Neural cell (in vitro differentiated cells): ENCODE measurements around the gene PGRMC2. TPM values are rescaled to one million over a fixed set of nuclear protein-coding genes. Genes with fewer than 3 reads are reported as not detected.

Experiments
- H2AFZ ChIP-seq: fragments of 200-600, 300-800 bp; sonication (generic), shearing (Covaris generic); 2 replicates; pipeline ENCODE4 v1.6.0; 2014; ENCODE audit warnings: low read depth, mild to moderate bottlenecking, antibody characterized with exemption, low read length, moderate library complexity
- H3F3A ChIP-seq: fragments of 200-600 bp; shearing (Covaris generic); 2 replicates; pipeline ENCODE4 v1.6.1; 2016; ENCODE audit warnings: mild to moderate bottlenecking, moderate library complexity, mixed read lengths, antibody characterized with exemption, low read length; ENCODE audit not compliant: insufficient read depth, poor library complexity, severe bottlenecking
- H3K27ac ChIP-seq: fragments of 200-600, 300-800 bp; sonication (generic), shearing (Covaris generic); 2 replicates; pipeline ENCODE4 v1.5.1; 2014; ENCODE audit warnings: mild to moderate bottlenecking, low read length, moderate library complexity
- H3K27me3 ChIP-seq: fragments of 300-800, 200-600 bp; sonication (generic), shearing (Covaris generic); 2 replicates; pipeline ENCODE4 v1.6.0; 2014; ENCODE audit warnings: mild to moderate bottlenecking, low read depth, low read length, moderate library complexity; ENCODE audit not compliant: insufficient read depth
- H3K36me3 ChIP-seq: fragments of 300-800, 200-600 bp; sonication (generic), shearing (Covaris generic); 2 replicates; pipeline ENCODE4 v1.5.1; 2014; ENCODE audit warnings: mild to moderate bottlenecking, antibody characterized with exemption, low read length, moderate library complexity; ENCODE audit not compliant: insufficient read depth
- H3K4me2 ChIP-seq: fragments of 300-800, 200-600 bp; sonication (generic), shearing (Covaris generic); 2 replicates; pipeline ENCODE4 v1.6.0; 2014; ENCODE audit warnings: mild to moderate bottlenecking, low read length
- H3K4me3 ChIP-seq: fragments of 300-800, 200-600 bp; sonication (generic), shearing (Covaris generic); 2 replicates; pipeline ENCODE4 v1.5.1; 2014; ENCODE audit warnings: mild to moderate bottlenecking, low read length, moderate library complexity
- H3K79me2 ChIP-seq: fragments of 200-600 bp; shearing (Covaris generic); replicated peaks from 2 replicates; pipeline ENCODE4 v1.6.0; 2014; ENCODE audit warnings: mild to moderate bottlenecking, low read length, moderate library complexity; ENCODE audit not compliant: insufficient read depth
- H3K9ac ChIP-seq: fragments of 300-800, 200-600 bp; sonication (generic), shearing (Covaris generic); 2 replicates; pipeline ENCODE4 v1.6.1; 2016; ENCODE audit warnings: mild to moderate bottlenecking, low read length, mixed read lengths
- H3K9me2 ChIP-seq: fragments of 200-600 bp; shearing (Covaris generic); 2 replicates; pipeline ENCODE4 v1.6.1; 2016; ENCODE audit warnings: mild to moderate bottlenecking, low read length, mixed read lengths; ENCODE audit not compliant: insufficient read depth
- H3K9me3 ChIP-seq: fragments of 200-600, 300-800 bp; sonication (generic), shearing (Covaris generic); 2 replicates; pipeline ENCODE4 v1.6.1; 2016; ENCODE audit warnings: mild to moderate bottlenecking, mixed run types, low read length, moderate library complexity, mixed read lengths
- H4K20me1 ChIP-seq: fragments of 200-600 bp; shearing (Covaris generic); 2 replicates; pipeline ENCODE4 v1.6.1; 2016; ENCODE audit warnings: mild to moderate bottlenecking, mixed run types; ENCODE audit not compliant: insufficient read depth
- CTCF ChIP-seq: fragments of 450-650 bp; IDR thresholded peaks from 2 replicates; pipeline ENCODE4 v1.5.1; 2014; ENCODE audit warnings: antibody characterized with exemption, mild to moderate bottlenecking, moderate library complexity; ENCODE audit not compliant: poor library complexity, severe bottlenecking
- EP300 ChIP-seq: fragments of 450-650 bp; conservative IDR thresholded peaks from 2 replicates; pipeline ENCODE4 v1.6.1; 2014; ENCODE audit warnings: antibody characterized with exemption, mild to moderate bottlenecking, moderate library complexity; ENCODE audit not compliant: poor library complexity, severe bottlenecking
- EZH2 ChIP-seq: fragments of 200-600, 300-800 bp; shearing (Covaris generic), sonication (generic); IDR thresholded peaks from 2 replicates; pipeline ENCODE4 v1.6.1; 2014; ENCODE audit warnings: antibody characterized with exemption, low read length, borderline replicate concordance, mild to moderate bottlenecking; ENCODE audit not compliant: insufficient read depth, poor library complexity, severe bottlenecking
- MXI1 ChIP-seq: fragments of 450-650 bp; conservative IDR thresholded peaks from 2 replicates; pipeline ENCODE4 v1.6.1; 2014; ENCODE audit warnings: antibody characterized with exemption, mild to moderate bottlenecking; ENCODE audit not compliant: poor library complexity, severe bottlenecking
- POLR2AphosphoS5 ChIP-seq: IDR thresholded peaks from 2 replicates; pipeline ENCODE4 v1.6.1; 2012
- RAD21 ChIP-seq: fragments of 450-650 bp; conservative IDR thresholded peaks from 2 replicates; pipeline ENCODE4 v1.6.1; 2014; ENCODE audit warnings: antibody characterized with exemption, mild to moderate bottlenecking, moderate library complexity
- SMC3 ChIP-seq: fragments of 450-650 bp; conservative IDR thresholded peaks from 2 replicates; pipeline ENCODE4 v1.6.1; 2014; ENCODE audit warnings: antibody characterized with exemption, mild to moderate bottlenecking, moderate library complexity; ENCODE audit not compliant: poor library complexity
- TAF1 ChIP-seq: IDR thresholded peaks from 2 replicates; pipeline ENCODE4 v1.6.1; 2012; ENCODE audit warnings: low read depth
- polyA plus RNA-seq: library from polyadenylated mRNA; depleted of rRNA; stranded (reverse); fragments of >200 nt; gene quantifications from 2 replicates; pipeline ENCODE4 v1.2.3, GENCODE V29; 2014
- TF ChIP-seq, protein P1 (sequence below): IDR thresholded peaks from 2 replicates; pipeline ENCODE4 v1.6.1; 2012; ENCODE audit warnings: borderline replicate concordance

The PGRMC2 gene
- polyA plus RNA-seq, 1 donor from 2014 or later = 16.5 TPM

GRCh38 chr4:128288689-128289106, 1.1 kb upstream of the PGRMC2 start:
- no peak for TF ChIP-seq SMC3
- no peaks in the 10 kb centered on the region for H4K20me1 ChIP-seq
- H3K4me2 ChIP-seq = peak overlapping the region; percentile 90
- no peaks in the 10 kb centered on the region for H3K27me3 ChIP-seq
- H2AFZ ChIP-seq = peak overlapping the region; percentile 38
- no peaks in the 10 kb centered on the region for H3F3A ChIP-seq
- H3K9ac ChIP-seq = peak overlapping the region; percentile 80
- H3K27ac ChIP-seq = peak overlapping the region; percentile 81
- H3K9me3 ChIP-seq = no peaks in the 10 kb centered on the region
- no peaks in the 10 kb centered on the region for H3K36me3 ChIP-seq
- H3K4me3 ChIP-seq = peak overlapping the region; percentile 83
- H3K79me2 ChIP-seq = peaks cover 36% of the 10 kb centered on the region
- H3K9me2 ChIP-seq = no peaks in the 10 kb centered on the region

DNA sequence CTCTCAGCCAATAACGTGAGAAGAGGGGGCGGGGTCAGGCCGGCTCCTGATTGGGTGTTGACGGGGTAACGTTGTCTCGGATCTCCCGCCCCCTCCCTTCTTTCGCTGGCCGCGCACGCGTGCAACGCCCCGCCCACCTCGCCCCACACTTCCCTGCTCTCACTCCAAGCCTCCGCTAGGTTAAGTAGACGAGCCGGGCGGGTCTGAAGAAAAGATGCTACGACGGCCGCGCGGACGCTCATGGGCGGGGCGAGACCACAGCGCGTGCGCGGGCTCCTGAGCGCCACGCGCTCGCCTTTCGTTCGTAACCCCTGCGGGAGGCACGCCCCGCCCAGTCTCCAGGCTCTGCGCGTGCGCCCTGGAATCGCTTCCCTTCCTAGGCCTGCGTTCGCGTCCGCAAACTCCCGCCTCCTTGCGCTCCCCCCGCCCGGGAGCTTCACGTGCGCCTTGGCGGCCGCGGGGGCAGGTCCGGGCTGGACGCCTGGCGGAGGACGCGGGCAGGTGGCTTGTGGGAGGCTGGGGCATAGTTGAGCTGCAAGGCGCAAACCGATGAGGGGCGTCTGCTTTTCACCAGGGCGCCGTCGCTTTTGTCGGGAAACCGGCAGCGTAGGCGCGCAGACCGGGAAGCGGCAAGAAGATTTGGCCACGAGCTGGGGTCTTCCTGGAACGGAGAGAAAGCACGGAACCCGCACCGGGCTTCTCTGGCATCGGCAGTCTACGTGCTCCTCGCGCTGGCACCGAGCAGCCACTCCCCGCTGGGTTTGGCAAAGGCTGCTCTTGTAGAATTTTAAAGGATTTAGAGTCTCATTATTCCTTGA, 467 bp upstream of the PGRMC2 start:
- Histone ChIP-seq H2AFZ (peak overlapping the region; percentile 38), H3K27me3 (no peaks in the 10 kb centered on the region), H3K9ac (peak overlapping the region; percentile 80), H3K4me2 (peak overlapping the region; percentile 90), H3K27ac (peak overlapping the region; percentile 81), H4K20me1 (no peaks in the 10 kb centered on the region), H3K9me3 (no peaks in the 10 kb centered on the region), H3K36me3 (no peaks in the 10 kb centered on the region), H3K79me2 (peaks cover 39% of the 10 kb centered on the region), H3K9me2 (no peaks in the 10 kb centered on the region), H3F3A (no peaks in the 10 kb centered on the region), H3K4me3 (peak overlapping the region; percentile 83)
- TF ChIP-seq, protein P1, sequence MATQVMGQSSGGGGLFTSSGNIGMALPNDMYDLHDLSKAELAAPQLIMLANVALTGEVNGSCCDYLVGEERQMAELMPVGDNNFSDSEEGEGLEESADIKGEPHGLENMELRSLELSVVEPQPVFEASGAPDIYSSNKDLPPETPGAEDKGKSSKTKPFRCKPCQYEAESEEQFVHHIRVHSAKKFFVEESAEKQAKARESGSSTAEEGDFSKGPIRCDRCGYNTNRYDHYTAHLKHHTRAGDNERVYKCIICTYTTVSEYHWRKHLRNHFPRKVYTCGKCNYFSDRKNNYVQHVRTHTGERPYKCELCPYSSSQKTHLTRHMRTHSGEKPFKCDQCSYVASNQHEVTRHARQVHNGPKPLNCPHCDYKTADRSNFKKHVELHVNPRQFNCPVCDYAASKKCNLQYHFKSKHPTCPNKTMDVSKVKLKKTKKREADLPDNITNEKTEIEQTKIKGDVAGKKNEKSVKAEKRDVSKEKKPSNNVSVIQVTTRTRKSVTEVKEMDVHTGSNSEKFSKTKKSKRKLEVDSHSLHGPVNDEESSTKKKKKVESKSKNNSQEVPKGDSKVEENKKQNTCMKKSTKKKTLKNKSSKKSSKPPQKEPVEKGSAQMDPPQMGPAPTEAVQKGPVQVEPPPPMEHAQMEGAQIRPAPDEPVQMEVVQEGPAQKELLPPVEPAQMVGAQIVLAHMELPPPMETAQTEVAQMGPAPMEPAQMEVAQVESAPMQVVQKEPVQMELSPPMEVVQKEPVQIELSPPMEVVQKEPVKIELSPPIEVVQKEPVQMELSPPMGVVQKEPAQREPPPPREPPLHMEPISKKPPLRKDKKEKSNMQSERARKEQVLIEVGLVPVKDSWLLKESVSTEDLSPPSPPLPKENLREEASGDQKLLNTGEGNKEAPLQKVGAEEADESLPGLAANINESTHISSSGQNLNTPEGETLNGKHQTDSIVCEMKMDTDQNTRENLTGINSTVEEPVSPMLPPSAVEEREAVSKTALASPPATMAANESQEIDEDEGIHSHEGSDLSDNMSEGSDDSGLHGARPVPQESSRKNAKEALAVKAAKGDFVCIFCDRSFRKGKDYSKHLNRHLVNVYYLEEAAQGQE = peak; percentile 70
- TF ChIP-seq POLR2AphosphoS5 = peak; percentile 82
- TF ChIP-seq SMC3 = peak; percentile 65
- TF ChIP-seq EP300 = peak; percentile 39
- TF ChIP-seq RAD21 = peak; percentile 67
- no peak for TF ChIP-seq TAF1
- no peak for TF ChIP-seq EZH2
- peak; percentile 57 for TF ChIP-seq CTCF
- TF ChIP-seq MXI1 = peak; percentile 96
